A549 (cell line): ENCODE measurements around the gene NRBP1. TPM values are rescaled to one million over a fixed set of nuclear protein-coding genes. Genes with fewer than 3 reads are reported as not detected.

ENCODE experiments used
- CBX8 ChIP-seq: fragments of 200-600 bp; sonication (generic); IDR thresholded peaks from 2 replicates; pipeline ENCODE4 v1.6.1; 2016
- CEBPB ChIP-seq, 2 experiments: fragments of >200 bp in 1 of 2; sonication (Bioruptor Twin) in 1 of 2; formaldehyde crosslinking in 1 of 2; IDR thresholded peaks; 2 replicates each; pipeline ENCODE4 v1.6.1; 2012 to 2016
- CHD2 ChIP-seq: fragments of 150-350 bp; IDR thresholded peaks from 2 replicates; pipeline ENCODE4 v1.6.1; 2014; ENCODE audit warnings: low read length; ENCODE audit not compliant: partially characterized antibody
- CHD4 ChIP-seq: fragments of 200-600 bp; sonication (generic); IDR thresholded peaks from 2 replicates; pipeline ENCODE4 v1.6.1; 2016; ENCODE audit warnings: antibody characterized with exemption, mild to moderate bottlenecking, borderline replicate concordance
- EHF ChIP-seq: fragments of 250-450 bp; sonication (Bioruptor Pico); IDR thresholded peaks from 2 replicates; pipeline ENCODE4 v1.5.0; 2020; ENCODE audit warnings: mild to moderate bottlenecking
- EHMT2 ChIP-seq: fragments of 200-600 bp; sonication (generic); IDR thresholded peaks from 2 replicates; pipeline ENCODE4 v1.6.1; 2016; ENCODE audit warnings: antibody characterized with exemption, low read depth, mild to moderate bottlenecking, moderate library complexity
- EP300 ChIP-seq, 2 experiments: fragments of >200 bp; sonication (Bioruptor Twin); formaldehyde crosslinking; IDR thresholded peaks; 2 replicates in 1 of 2; 3 replicates in 1 of 2; pipeline ENCODE4 v1.6.1; 2016 to 2017
- FOSL2 ChIP-seq, 2 experiments: fragments of 450-650 bp in 1 of 2; fragments of >200 bp in 1 of 2; sonication (Bioruptor Twin) in 1 of 2; formaldehyde crosslinking; IDR thresholded peaks; 2 replicates each; pipeline versions ENCODE4 v1.5.0 to v1.6.1; 2016 to 2020; ENCODE audit warnings: mild to moderate bottlenecking in 1 of 2, moderate library complexity in 1 of 2
- GATA3 ChIP-seq: IDR thresholded peaks from 2 replicates; pipeline ENCODE4 v1.6.1; 2012; ENCODE audit warnings: borderline replicate concordance
- HOXB5 ChIP-seq: fragments of 250-450 bp; sonication (Bioruptor Pico); IDR thresholded peaks from 2 replicates; pipeline ENCODE4 v1.5.0; 2020; ENCODE audit warnings: mild to moderate bottlenecking, moderate library complexity
- JUN ChIP-seq, 2 experiments: fragments of >200 bp; sonication (Bioruptor Twin); formaldehyde crosslinking; IDR thresholded peaks; 2 replicates in 1 of 2; 3 replicates in 1 of 2; pipeline ENCODE4 v1.6.1; 2016 to 2017
- KDM1A ChIP-seq: fragments of 200-600 bp; sonication (generic); IDR thresholded peaks from 2 replicates; pipeline ENCODE4 v1.6.1; 2016; ENCODE audit warnings: low read depth, mild to moderate bottlenecking
- MAFK ChIP-seq: fragments of 450-650 bp; IDR thresholded peaks from 2 replicates; pipeline ENCODE4 v1.6.1; 2014; ENCODE audit not compliant: partially characterized antibody
- MAZ ChIP-seq: fragments of 150-350 bp; IDR thresholded peaks from 2 replicates; pipeline ENCODE4 v1.6.1; 2014; ENCODE audit warnings: antibody characterized with exemption, low read depth, low read length, borderline replicate concordance
- MYC ChIP-seq: IDR thresholded peaks from 2 replicates; pipeline ENCODE4 v1.6.1; 2012; ENCODE audit warnings: mild to moderate bottlenecking, inconsistent platforms, low read length, improper control_type of control experiment, borderline replicate concordance
- NFE2L2 ChIP-seq: fragments of 150-350 bp; conservative IDR thresholded peaks from 2 replicates; pipeline ENCODE4 v1.6.1; 2014; ENCODE audit warnings: low read length
- NR3C1 ChIP-seq: fragments of >200 bp; sonication (Bioruptor Twin); formaldehyde crosslinking; IDR thresholded peaks from 3 replicates; pipeline ENCODE4 v1.6.1; 2017
- PHF8 ChIP-seq: fragments of 200-600 bp; sonication (generic); IDR thresholded peaks from 2 replicates; pipeline ENCODE4 v1.6.1; 2016; ENCODE audit warnings: low read depth, mild to moderate bottlenecking, antibody characterized with exemption, moderate library complexity, borderline replicate concordance
- POLR2A ChIP-seq: IDR thresholded peaks from 2 replicates; pipeline ENCODE4 v1.6.1; 2012; ENCODE audit warnings: mild to moderate bottlenecking, low read length
- POLR2AphosphoS2 ChIP-seq: conservative IDR thresholded peaks from 2 replicates; pipeline ENCODE4 v1.6.1; 2012; ENCODE audit warnings: low read length, improper control_type of control experiment, inconsistent platforms
- RAD21 ChIP-seq, 2 experiments: fragments of >200 bp in 1 of 2; sonication (Bioruptor Twin) in 1 of 2; formaldehyde crosslinking in 1 of 2; IDR thresholded peaks in 1 of 2; conservative IDR thresholded peaks in 1 of 2; 2 replicates in 1 of 2; 3 replicates in 1 of 2; pipeline ENCODE4 v1.6.1; 2012 to 2018; ENCODE audit warnings: inconsistent platforms in 1 of 2
- RCOR1 ChIP-seq: fragments of 150-350 bp; IDR thresholded peaks from 2 replicates; pipeline ENCODE4 v1.6.1; 2014; ENCODE audit warnings: antibody characterized with exemption, low read length, low read depth
- RFX5 ChIP-seq: fragments of 450-650 bp; IDR thresholded peaks from 2 replicates; pipeline ENCODE4 v1.7.1; 2014; ENCODE audit warnings: antibody characterized with exemption, mild to moderate bottlenecking, moderate library complexity
- RNF2 ChIP-seq: fragments of 200-600 bp; sonication (generic); IDR thresholded peaks from 2 replicates; pipeline ENCODE4 v1.6.1; 2016; ENCODE audit warnings: low read depth, mild to moderate bottlenecking, antibody characterized with exemption, moderate library complexity, borderline replicate concordance
- SMC3 ChIP-seq: fragments of >200 bp; sonication (Bioruptor Twin); formaldehyde crosslinking; IDR thresholded peaks from 3 replicates; pipeline ENCODE4 v1.6.1; 2018; ENCODE audit warnings: inconsistent platforms
- SREBF2 ChIP-seq: fragments of 450-650 bp; IDR thresholded peaks from 2 replicates; pipeline ENCODE4 v1.6.1; 2014; ENCODE audit warnings: mild to moderate bottlenecking, moderate library complexity
- TP53 ChIP-seq: fragments of 250-450 bp; sonication (Bioruptor Pico); IDR thresholded peaks from 2 replicates; pipeline ENCODE4 v1.5.0; 2021; ENCODE audit warnings: mild to moderate bottlenecking, moderate library complexity
- polyA plus RNA-seq, 4 experiments: library from polyadenylated mRNA; depleted of rRNA in 3 of 4; stranded (reverse); fragments of >200 nt; fragmentation: RNase III in 1 of 4; extraction: RNeasy Plus Mini Kit Qiagen cat#74134 plus additional on column Dnase treatment in 1 of 4; gene quantifications; 2 replicates in 3 of 4; 3 replicates in 1 of 4; pipeline ENCODE4 v1.2.3, GENCODE V29; 2011 to 2017
- TF ChIP-seq, protein P1 (sequence below): fragments of 150-350 bp; IDR thresholded peaks from 2 replicates; pipeline ENCODE4 v1.6.1; 2014; ENCODE audit warnings: low read depth, mild to moderate bottlenecking, low read length
- TF ChIP-seq, protein P2 (sequence below): fragments of 200-600 bp; sonication (generic); IDR thresholded peaks from 2 replicates; pipeline ENCODE4 v1.6.1; 2016; ENCODE audit warnings: antibody characterized with exemption, mild to moderate bottlenecking, moderate library complexity
- TF ChIP-seq, protein P3 (sequence below): fragments of >200 bp; sonication (Bioruptor Twin); formaldehyde crosslinking; IDR thresholded peaks from 2 replicates; pipeline ENCODE4 v1.6.1; 2016
- TF ChIP-seq, protein P4 (sequence below): IDR thresholded peaks from 2 replicates; pipeline ENCODE4 v1.6.1; 2012; ENCODE audit warnings: low read depth, borderline replicate concordance
- TF ChIP-seq, protein P5 (sequence below): fragments of 250-450 bp; sonication (Bioruptor Pico); IDR thresholded peaks from 2 replicates; pipeline ENCODE4 v1.5.0; 2020; ENCODE audit warnings: low read depth, mild to moderate bottlenecking, moderate library complexity
- TF ChIP-seq, protein P6 (sequence below): IDR thresholded peaks from 2 replicates; pipeline ENCODE4 v1.6.1; 2012
- TF ChIP-seq, protein P7 (sequence below): fragments of 250-450 bp; sonication (Bioruptor Pico); IDR thresholded peaks from 2 replicates; pipeline ENCODE4 v1.5.0; 2021; ENCODE audit warnings: mild to moderate bottlenecking, moderate library complexity, borderline replicate concordance

NRBP1 gene
- polyA plus RNA-seq, 2 of the 4 experiments (the other 2 are of a cell fraction) = 138 to 229 TPM

DNA sequence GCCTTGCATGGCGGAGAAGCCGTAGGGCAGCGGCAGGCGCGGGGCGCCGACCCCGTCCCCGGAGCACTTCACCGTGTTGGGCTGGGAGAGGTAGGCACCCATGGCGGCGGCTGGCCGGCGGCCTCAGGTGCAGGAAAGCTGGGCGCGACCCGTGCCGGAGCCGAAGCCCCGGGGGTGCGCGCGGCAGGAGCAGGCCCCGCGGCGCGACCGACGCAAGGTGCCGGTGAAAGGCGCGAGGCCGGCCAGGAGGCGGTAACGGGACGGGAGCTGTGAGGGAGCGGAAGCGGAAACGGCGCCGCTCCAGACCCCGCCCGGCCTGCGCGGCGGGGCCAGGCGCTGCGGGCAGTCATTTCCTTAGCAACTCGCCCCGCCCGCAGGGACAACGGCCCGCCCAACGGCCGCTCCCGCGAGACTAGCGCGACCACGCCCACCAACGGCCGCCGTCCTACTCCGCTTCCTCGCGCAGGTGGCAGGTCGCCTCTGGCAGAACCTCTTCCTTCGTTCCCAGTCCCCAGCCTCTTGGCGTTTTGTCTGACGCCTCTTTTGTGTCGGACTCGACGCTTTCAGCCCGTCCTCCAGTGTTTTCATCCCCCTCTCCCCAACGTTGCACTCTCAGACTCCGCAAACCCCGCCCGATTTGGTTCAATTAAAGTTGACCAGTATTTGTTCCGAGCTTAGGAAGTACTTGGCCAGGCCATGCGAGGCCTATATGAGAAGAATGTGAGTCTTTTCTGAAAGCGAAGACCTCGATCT lies 18.9 kb upstream of the NRBP1 start, which contains the start of gene PPM1G (continued):
- TF ChIP-seq, protein P1, sequence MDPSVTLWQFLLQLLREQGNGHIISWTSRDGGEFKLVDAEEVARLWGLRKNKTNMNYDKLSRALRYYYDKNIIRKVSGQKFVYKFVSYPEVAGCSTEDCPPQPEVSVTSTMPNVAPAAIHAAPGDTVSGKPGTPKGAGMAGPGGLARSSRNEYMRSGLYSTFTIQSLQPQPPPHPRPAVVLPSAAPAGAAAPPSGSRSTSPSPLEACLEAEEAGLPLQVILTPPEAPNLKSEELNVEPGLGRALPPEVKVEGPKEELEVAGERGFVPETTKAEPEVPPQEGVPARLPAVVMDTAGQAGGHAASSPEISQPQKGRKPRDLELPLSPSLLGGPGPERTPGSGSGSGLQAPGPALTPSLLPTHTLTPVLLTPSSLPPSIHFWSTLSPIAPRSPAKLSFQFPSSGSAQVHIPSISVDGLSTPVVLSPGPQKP = no peak
- TF ChIP-seq, protein P2, sequence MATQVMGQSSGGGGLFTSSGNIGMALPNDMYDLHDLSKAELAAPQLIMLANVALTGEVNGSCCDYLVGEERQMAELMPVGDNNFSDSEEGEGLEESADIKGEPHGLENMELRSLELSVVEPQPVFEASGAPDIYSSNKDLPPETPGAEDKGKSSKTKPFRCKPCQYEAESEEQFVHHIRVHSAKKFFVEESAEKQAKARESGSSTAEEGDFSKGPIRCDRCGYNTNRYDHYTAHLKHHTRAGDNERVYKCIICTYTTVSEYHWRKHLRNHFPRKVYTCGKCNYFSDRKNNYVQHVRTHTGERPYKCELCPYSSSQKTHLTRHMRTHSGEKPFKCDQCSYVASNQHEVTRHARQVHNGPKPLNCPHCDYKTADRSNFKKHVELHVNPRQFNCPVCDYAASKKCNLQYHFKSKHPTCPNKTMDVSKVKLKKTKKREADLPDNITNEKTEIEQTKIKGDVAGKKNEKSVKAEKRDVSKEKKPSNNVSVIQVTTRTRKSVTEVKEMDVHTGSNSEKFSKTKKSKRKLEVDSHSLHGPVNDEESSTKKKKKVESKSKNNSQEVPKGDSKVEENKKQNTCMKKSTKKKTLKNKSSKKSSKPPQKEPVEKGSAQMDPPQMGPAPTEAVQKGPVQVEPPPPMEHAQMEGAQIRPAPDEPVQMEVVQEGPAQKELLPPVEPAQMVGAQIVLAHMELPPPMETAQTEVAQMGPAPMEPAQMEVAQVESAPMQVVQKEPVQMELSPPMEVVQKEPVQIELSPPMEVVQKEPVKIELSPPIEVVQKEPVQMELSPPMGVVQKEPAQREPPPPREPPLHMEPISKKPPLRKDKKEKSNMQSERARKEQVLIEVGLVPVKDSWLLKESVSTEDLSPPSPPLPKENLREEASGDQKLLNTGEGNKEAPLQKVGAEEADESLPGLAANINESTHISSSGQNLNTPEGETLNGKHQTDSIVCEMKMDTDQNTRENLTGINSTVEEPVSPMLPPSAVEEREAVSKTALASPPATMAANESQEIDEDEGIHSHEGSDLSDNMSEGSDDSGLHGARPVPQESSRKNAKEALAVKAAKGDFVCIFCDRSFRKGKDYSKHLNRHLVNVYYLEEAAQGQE = peak; percentile 93
- TF ChIP-seq RCOR1 (no peak), CBX8 (no peak), TP53 (CRISPR knock-in tag) (peak; percentile 40; the same call in 1 of the 2 replicates), HOXB5 (0 out of 2 replicates have a peak, but pooled peaks have one; percentile 43), GATA3 (no peak), CHD2 (peak; percentile 94), MYC (peak; percentile 77; the same call in 1 of the 2 replicates), RFX5 (no peak; the same call in none of the 2 replicates), POLR2AphosphoS2 (no peak), PHF8 (peak; percentile 59), FOSL2 (IDR thresholded peaks at IDR 0.05) (no peak), FOSL2 (CRISPR knock-in tag; IDR thresholded peaks at IDR 0.05) (no peak), EHF (CRISPR knock-in tag) (peak; percentile 71), SMC3 (no peak), EHMT2 (no peak), NR3C1 (no peak), MAZ (no peak), KDM1A (no peak), RAD21 (conservative IDR thresholded peaks at IDR 0.05 in 1 of 2, IDR thresholded peaks at IDR 0.05 in 1 of 2) (no peak), SREBF2 (no peak), EP300 (IDR thresholded peaks at IDR 0.05) (no peak), NFE2L2 (no peak), CHD4 (no peak), JUN (IDR thresholded peaks at IDR 0.05) (peak; percentile 96 to 97), RNF2 (peak; percentile 94; the same call in 1 of the 2 replicates), CEBPB (IDR thresholded peaks at IDR 0.05) (no peak), MAFK (no peak), POLR2A (peak; percentile 94)
- TF ChIP-seq, protein P3, sequence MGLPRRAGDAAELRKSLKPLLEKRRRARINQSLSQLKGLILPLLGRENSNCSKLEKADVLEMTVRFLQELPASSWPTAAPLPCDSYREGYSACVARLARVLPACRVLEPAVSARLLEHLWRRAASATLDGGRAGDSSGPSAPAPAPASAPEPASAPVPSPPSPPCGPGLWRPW = no peak
- TF ChIP-seq, protein P4, sequence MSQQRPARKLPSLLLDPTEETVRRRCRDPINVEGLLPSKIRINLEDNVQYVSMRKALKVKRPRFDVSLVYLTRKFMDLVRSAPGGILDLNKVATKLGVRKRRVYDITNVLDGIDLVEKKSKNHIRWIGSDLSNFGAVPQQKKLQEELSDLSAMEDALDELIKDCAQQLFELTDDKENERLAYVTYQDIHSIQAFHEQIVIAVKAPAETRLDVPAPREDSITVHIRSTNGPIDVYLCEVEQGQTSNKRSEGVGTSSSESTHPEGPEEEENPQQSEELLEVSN = peak; percentile 88
- TF ChIP-seq, protein P5, sequence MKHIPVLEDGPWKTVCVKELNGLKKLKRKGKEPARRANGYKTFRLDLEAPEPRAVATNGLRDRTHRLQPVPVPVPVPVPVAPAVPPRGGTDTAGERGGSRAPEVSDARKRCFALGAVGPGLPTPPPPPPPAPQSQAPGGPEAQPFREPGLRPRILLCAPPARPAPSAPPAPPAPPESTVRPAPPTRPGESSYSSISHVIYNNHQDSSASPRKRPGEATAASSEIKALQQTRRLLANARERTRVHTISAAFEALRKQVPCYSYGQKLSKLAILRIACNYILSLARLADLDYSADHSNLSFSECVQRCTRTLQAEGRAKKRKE (CRISPR knock-in tag) = peak; percentile 65; the same call in 1 of the 2 replicates
- TF ChIP-seq, protein P6, sequence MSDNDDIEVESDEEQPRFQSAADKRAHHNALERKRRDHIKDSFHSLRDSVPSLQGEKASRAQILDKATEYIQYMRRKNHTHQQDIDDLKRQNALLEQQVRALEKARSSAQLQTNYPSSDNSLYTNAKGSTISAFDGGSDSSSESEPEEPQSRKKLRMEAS = peak; percentile 95
- TF ChIP-seq, protein P7, sequence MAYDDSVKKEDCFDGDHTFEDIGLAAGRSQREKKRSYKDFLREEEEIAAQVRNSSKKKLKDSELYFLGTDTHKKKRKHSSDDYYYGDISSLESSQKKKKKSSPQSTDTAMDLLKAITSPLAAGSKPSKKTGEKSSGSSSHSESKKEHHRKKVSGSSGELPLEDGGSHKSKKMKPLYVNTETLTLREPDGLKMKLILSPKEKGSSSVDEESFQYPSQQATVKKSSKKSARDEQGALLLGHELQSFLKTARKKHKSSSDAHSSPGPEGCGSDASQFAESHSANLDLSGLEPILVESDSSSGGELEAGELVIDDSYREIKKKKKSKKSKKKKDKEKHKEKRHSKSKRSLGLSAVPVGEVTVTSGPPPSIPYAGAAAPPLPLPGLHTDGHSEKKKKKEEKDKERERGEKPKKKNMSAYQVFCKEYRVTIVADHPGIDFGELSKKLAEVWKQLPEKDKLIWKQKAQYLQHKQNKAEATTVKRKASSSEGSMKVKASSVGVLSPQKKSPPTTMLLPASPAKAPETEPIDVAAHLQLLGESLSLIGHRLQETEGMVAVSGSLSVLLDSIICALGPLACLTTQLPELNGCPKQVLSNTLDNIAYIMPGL (CRISPR knock-in tag) = no peak
